ENCODE data around the gene ARRB2.
"Not testable (repeated sequence)": the region's sequence is repeated elsewhere in the genome, so short reads cannot be mapped to it uniquely, and the experiment has no call there.

ARRB2 gene

DNA sequence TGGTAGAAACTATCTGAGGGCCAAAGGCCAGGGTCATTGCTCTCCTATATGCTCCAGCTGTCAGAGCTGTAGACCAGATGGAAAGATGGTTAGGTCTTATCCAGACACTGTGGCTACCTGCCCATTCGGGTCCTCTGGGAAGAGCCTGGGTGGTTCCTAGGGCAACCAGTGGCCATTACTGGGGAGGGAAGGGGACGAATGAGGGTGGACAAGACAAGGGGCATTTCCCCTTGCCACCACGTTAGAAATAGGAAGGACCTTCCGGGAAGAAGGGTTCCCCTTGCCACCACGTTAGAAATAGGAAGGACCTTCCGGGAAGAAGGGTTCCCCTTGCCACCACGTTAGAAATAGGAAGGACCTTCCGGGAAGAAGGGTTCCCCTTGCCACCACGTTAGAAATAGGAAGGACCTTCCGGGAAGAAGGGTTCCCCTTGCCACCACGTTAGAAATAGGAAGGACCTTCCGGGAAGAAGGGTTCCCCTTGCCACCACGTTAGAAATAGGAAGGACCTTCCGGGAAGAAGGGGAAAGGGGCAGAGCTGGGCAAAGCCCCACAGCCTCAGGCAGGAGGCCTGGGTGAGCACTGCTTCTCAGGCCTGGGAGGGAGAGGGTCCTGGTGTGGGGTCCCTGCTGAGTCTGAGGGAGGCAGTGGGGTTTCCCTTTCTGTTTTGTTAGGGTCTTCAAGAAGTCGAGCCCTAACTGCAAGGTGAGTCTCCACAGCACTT is 4.1 kb downstream of the ARRB2 start:
- H3K4me3 ChIP-seq (ENCODE audit: insufficient read depth, low read depth, low read length); H3K27ac ChIP-seq (ENCODE audit: insufficient read depth, low read depth, low read length, poor library complexity, severe bottlenecking); H3K9me3 ChIP-seq (ENCODE audit: control insufficient read depth, low read length); H3K27me3 ChIP-seq (ENCODE audit: control insufficient read depth, insufficient read depth, low read length, poor library complexity, severe bottlenecking): not testable (repeated sequence)
- peaks cover 13% of the 10 kb centered on the region for H3K4me1 ChIP-seq (ENCODE audit: control insufficient read depth, insufficient read depth, low read length)
- 93% methylated on average over 8 of the region's 15 CpGs for WGBS, 2 experiments
- H3K36me3 ChIP-seq (ENCODE audit: control insufficient read depth, insufficient read depth, low read length), result peaks cover 24% of the 10 kb centered on the region

- Histone ChIP-seq H3K27ac (ENCODE audit: insufficient read depth, low read depth, low read length, poor library complexity, severe bottlenecking) (no peak overlapping the region), H3K4me1 (ENCODE audit: control insufficient read depth, insufficient read depth, low read length) (peaks cover 11% of the 10 kb centered on the region), H3K27me3 (ENCODE audit: control insufficient read depth, insufficient read depth, low read length, poor library complexity, severe bottlenecking) (no peaks in the 10 kb centered on the region), H3K4me3 (ENCODE audit: insufficient read depth, low read depth, low read length) (no peak overlapping the region), H3K9me3 (ENCODE audit: control insufficient read depth, low read length) (no peaks in the 10 kb centered on the region), H3K36me3 (ENCODE audit: control insufficient read depth, insufficient read depth, low read length) (peaks cover 24% of the 10 kb centered on the region)
- WGBS, 2 experiments, result 89 to 90% methylated on average over 11 of the region's 11 CpGs
Measured at GRCh38 chr17:4715063-4715744, 4.8 kb downstream of the ARRB2 start.

DNA sequence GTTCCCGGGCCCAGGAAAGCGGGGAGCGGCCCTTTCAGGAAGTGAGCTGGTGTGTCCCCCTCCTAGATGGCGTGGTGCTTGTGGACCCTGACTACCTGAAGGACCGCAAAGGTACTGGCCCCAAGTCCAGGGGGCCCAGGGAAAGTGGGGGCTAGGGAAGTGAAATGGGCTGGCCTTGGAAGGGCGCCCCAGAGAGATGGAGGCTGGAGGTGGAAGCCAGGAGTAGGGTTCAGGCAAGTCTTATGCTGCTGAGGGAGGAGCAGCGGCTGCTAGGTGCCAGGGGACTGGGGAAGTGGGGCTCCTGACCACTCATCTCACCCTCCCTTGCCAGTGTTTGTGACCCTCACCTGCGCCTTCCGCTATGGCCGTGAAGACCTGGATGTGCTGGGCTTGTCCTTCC is 5.6 kb downstream of the ARRB2 start:
- no peak overlapping the region for H3K27ac ChIP-seq (ENCODE audit: insufficient read depth, low read depth, low read length, poor library complexity, severe bottlenecking)
- H3K4me3 ChIP-seq (ENCODE audit: insufficient read depth, low read depth, low read length), result no peak overlapping the region
- peaks cover 9% of the 10 kb centered on the region for H3K4me1 ChIP-seq (ENCODE audit: control insufficient read depth, insufficient read depth, low read length)
- peaks cover 24% of the 10 kb centered on the region for H3K36me3 ChIP-seq (ENCODE audit: control insufficient read depth, insufficient read depth, low read length)
- no peaks in the 10 kb centered on the region for H3K9me3 ChIP-seq (ENCODE audit: control insufficient read depth, low read length)
- 94 to 98% methylated on average over 10 of the region's 10 CpGs for WGBS, 2 experiments
- no peaks in the 10 kb centered on the region for H3K27me3 ChIP-seq (ENCODE audit: control insufficient read depth, insufficient read depth, low read length, poor library complexity, severe bottlenecking)

DNA sequence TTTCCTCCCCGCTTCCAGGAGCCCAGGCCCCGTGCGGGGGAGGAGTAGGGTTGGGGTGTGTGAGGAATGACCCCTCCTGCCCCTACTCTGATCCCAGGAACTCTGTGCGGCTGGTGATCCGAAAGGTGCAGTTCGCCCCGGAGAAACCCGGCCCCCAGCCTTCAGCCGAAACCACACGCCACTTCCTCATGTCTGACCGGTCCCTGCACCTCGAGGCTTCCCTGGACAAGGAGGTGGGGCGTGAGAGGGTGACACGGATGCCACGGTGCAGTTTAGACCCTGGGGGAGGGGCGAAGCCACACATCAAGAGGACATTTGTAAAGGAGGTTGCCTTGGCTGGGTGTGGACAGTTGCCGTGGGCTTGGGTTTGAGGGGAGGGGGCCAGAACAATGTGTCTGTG is 7.4 kb downstream of the ARRB2 start:
- Histone ChIP-seq H3K27me3 (ENCODE audit: control insufficient read depth, insufficient read depth, low read length, poor library complexity, severe bottlenecking) (no peaks in the 10 kb centered on the region), H3K9me3 (ENCODE audit: control insufficient read depth, low read length) (no peaks in the 10 kb centered on the region), H3K4me1 (ENCODE audit: control insufficient read depth, insufficient read depth, low read length) (no peaks in the 10 kb centered on the region), H3K27ac (ENCODE audit: insufficient read depth, low read depth, low read length, poor library complexity, severe bottlenecking) (no peak overlapping the region), H3K36me3 (ENCODE audit: control insufficient read depth, insufficient read depth, low read length) (peaks cover 24% of the 10 kb centered on the region), H3K4me3 (ENCODE audit: insufficient read depth, low read depth, low read length) (no peak overlapping the region)
- WGBS, 2 experiments, result 93 to 96% methylated on average over 17 of the region's 17 CpGs

- Histone ChIP-seq H3K9me3 (ENCODE audit: control insufficient read depth, low read length) (no peaks in the 10 kb centered on the region), H3K27me3 (ENCODE audit: control insufficient read depth, insufficient read depth, low read length, poor library complexity, severe bottlenecking) (no peaks in the 10 kb centered on the region), H3K4me3 (ENCODE audit: insufficient read depth, low read depth, low read length) (no peak overlapping the region), H3K36me3 (ENCODE audit: control insufficient read depth, insufficient read depth, low read length) (peaks cover 24% of the 10 kb centered on the region), H3K27ac (ENCODE audit: insufficient read depth, low read depth, low read length, poor library complexity, severe bottlenecking) (no peak overlapping the region), H3K4me1 (ENCODE audit: control insufficient read depth, insufficient read depth, low read length) (no peaks in the 10 kb centered on the region)
- WGBS, 2 experiments, result 95 to 98% methylated on average over 13 of the region's 13 CpGs
Measured at GRCh38 chr17:4718276-4718675, 7.8 kb downstream of the ARRB2 start.

- Histone ChIP-seq H3K9me3 (ENCODE audit: control insufficient read depth, low read length) (no peaks in the 10 kb centered on the region), H3K27ac (ENCODE audit: insufficient read depth, low read depth, low read length, poor library complexity, severe bottlenecking) (no peak overlapping the region), H3K27me3 (ENCODE audit: control insufficient read depth, insufficient read depth, low read length, poor library complexity, severe bottlenecking) (no peaks in the 10 kb centered on the region), H3K36me3 (ENCODE audit: control insufficient read depth, insufficient read depth, low read length) (peaks cover 24% of the 10 kb centered on the region), H3K4me1 (ENCODE audit: control insufficient read depth, insufficient read depth, low read length) (no peaks in the 10 kb centered on the region), H3K4me3 (ENCODE audit: insufficient read depth, low read depth, low read length) (no peak overlapping the region)
- 85% methylated on average over 10 of the region's 10 CpGs for WGBS, 2 experiments
Measured at GRCh38 chr17:4719146-4719545, 8.7 kb downstream of the ARRB2 start.

GRCh38 chr17:4719684-4720221 is 9.3 kb downstream of the ARRB2 start:
- Histone ChIP-seq H3K9me3 (ENCODE audit: control insufficient read depth, low read length) (no peaks in the 10 kb centered on the region), H3K27me3 (ENCODE audit: control insufficient read depth, insufficient read depth, low read length, poor library complexity, severe bottlenecking) (no peaks in the 10 kb centered on the region), H3K27ac (ENCODE audit: insufficient read depth, low read depth, low read length, poor library complexity, severe bottlenecking) (peak overlapping the region; percentile 26), H3K36me3 (ENCODE audit: control insufficient read depth, insufficient read depth, low read length) (peaks cover 24% of the 10 kb centered on the region), H3K4me3 (ENCODE audit: insufficient read depth, low read depth, low read length) (no peak overlapping the region), H3K4me1 (ENCODE audit: control insufficient read depth, insufficient read depth, low read length) (no peaks in the 10 kb centered on the region)
- WGBS, 2 experiments, result 91 to 92% methylated on average over 15 of the region's 15 CpGs

- H3K36me3 ChIP-seq (ENCODE audit: control insufficient read depth, insufficient read depth, low read length), result peaks cover 20% of the 10 kb centered on the region
- 94 to 95% methylated on average over 7 of the region's 7 CpGs for WGBS, 2 experiments
- H3K27ac ChIP-seq (ENCODE audit: insufficient read depth, low read depth, low read length, poor library complexity, severe bottlenecking), result no peak overlapping the region
- no peaks in the 10 kb centered on the region for H3K27me3 ChIP-seq (ENCODE audit: control insufficient read depth, insufficient read depth, low read length, poor library complexity, severe bottlenecking)
- no peaks in the 10 kb centered on the region for H3K4me1 ChIP-seq (ENCODE audit: control insufficient read depth, insufficient read depth, low read length)
- no peak overlapping the region for H3K4me3 ChIP-seq (ENCODE audit: insufficient read depth, low read depth, low read length)
- no peaks in the 10 kb centered on the region for H3K9me3 ChIP-seq (ENCODE audit: control insufficient read depth, low read length)
Measured at GRCh38 chr17:4720787-4721186, 10.4 kb downstream of the ARRB2 start.

DNA sequence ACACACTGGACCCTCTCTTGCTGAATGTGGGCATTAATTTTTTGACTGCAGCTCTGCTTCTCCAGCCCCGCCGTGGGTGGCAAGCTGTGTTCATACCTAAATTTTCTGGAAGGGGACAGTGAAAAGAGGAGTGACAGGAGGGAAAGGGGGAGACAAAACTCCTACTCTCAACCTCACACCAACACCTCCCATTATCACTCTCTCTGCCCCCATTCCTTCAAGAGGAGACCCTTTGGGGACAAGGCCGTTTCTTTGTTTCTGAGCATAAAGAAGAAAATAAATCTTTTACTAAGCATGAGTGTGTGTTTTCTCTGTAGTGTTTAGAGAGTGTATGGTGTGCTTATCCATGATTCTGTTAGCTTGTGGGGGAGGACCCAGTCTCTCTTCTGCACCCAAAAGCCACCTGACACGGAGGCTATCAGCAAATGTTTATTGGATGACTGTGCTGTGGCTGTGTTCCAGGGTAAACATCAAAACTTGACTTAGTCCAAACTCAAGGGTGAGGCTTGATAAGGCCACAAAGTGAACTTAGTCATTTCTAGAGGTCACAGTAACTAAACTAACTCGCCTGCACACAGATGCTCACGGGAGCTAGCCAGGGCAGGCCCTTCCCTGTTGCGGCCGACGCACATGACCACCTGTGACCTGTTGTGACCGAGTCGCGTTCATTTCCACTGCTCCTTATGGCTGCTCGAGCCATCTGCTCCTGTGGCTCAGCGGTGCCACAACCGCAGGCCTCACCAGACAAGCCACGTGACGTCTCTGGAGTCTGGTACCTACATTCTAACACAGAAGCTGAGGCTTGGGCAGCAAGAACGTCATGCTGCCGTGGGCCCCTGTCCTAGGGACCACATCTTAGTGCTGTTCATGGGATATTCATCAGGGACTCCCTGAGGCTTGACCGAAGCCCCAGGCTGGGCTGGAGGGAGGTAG is 11.0 kb downstream of the ARRB2 start:
- H3K4me3 ChIP-seq (ENCODE audit: insufficient read depth, low read depth, low read length), result no peak overlapping the region
- H3K27me3 ChIP-seq (ENCODE audit: control insufficient read depth, insufficient read depth, low read length, poor library complexity, severe bottlenecking), result no peaks in the 10 kb centered on the region
- WGBS, 2 experiments, result 90% methylated on average over 19 to 20 of the region's 20 CpGs
- no peaks in the 10 kb centered on the region for H3K9me3 ChIP-seq (ENCODE audit: control insufficient read depth, low read length)
- H3K36me3 ChIP-seq (ENCODE audit: control insufficient read depth, insufficient read depth, low read length), result peaks cover 17% of the 10 kb centered on the region
- H3K27ac ChIP-seq (ENCODE audit: insufficient read depth, low read depth, low read length, poor library complexity, severe bottlenecking), result no peak overlapping the region
- H3K4me1 ChIP-seq (ENCODE audit: control insufficient read depth, insufficient read depth, low read length), result no peaks in the 10 kb centered on the region

All from ectodermal cell (in vitro differentiated cells).